SK-N-SH (cell line): Measurements from ENCODE around the gene JAM2. TPM values are rescaled to one million over a fixed set of nuclear protein-coding genes. Genes with fewer than 3 reads are reported as not detected.
"Not testable (repeated sequence)": the region's sequence is repeated elsewhere in the genome, so short reads cannot be mapped to it uniquely, and the experiment has no call there.

Source experiments
- CTCF ChIA-PET: fragments of 300-600, 350-600 bp; formaldehyde crosslinking; extraction: SDS; loops from one replicate; lab custom pipeline; 2021; lab: Yijun Ruan, JAX
- POLR2A ChIA-PET: fragments of 350-600 bp; sonication (Branson Sonifier 250); formaldehyde crosslinking; extraction: SDS; loops from one replicate; lab custom pipeline; 2020; ENCODE audit warnings: antibody characterized with exemption, inconsistent platforms; lab: Yijun Ruan, JAX
- DNase-seq: peaks from one replicate; pipeline ENCODE4 v3.0.0; 2012
- H2AFZ ChIP-seq: fragments of 200-600 bp; sonication (generic); 2 replicates; pipeline ENCODE4 v1.8.1; 2016; ENCODE audit warnings: antibody characterized with exemption, mild to moderate bottlenecking, low read depth
- H3F3A ChIP-seq: fragments of 200-600 bp; sonication (generic); replicated peaks from 2 replicates; pipeline ENCODE3; 2016; ENCODE audit warnings: antibody characterized with exemption, mild to moderate bottlenecking; ENCODE audit not compliant: insufficient read depth
- H3K27ac ChIP-seq, 2 experiments: fragments of 200-500 bp in 1 of 2; fragments of 200-600 bp in 1 of 2; sonication (Bioruptor generic) in 1 of 2; sonication (generic), shearing (Covaris generic) in 1 of 2; 2 replicates each; pipeline versions ENCODE4 v1.5.1 to v1.6.1; 2014 to 2016; ENCODE audit warnings: low read depth in 2 of 2, inconsistent platforms in 1 of 2, low read length in 1 of 2, mild to moderate bottlenecking in 1 of 2, mixed read lengths in 1 of 2
- H3K27me3 ChIP-seq: fragments of 200-600 bp; sonication (generic), shearing (Covaris generic); 2 replicates; pipeline ENCODE4 v1.6.1; 2016; ENCODE audit warnings: mixed run types; ENCODE audit not compliant: insufficient read depth
- H3K36me3 ChIP-seq, 2 experiments: fragments of 200-500 bp in 1 of 2; fragments of 200-600 bp in 1 of 2; sonication (Bioruptor generic) in 1 of 2; sonication (generic) in 1 of 2; replicated peaks in 1 of 2; 2 replicates each; pipeline versions ENCODE3 to v1.5.1; 2014 to 2016; ENCODE audit warnings: low read length in 1 of 2, mild to moderate bottlenecking in 1 of 2; ENCODE audit not compliant: insufficient read depth in 2 of 2, control insufficient read depth in 1 of 2
- H3K4me1 ChIP-seq, 2 experiments: fragments of 200-500 bp in 1 of 2; fragments of 200-600 bp in 1 of 2; sonication (Bioruptor generic) in 1 of 2; sonication (generic), shearing (Covaris generic) in 1 of 2; 2 replicates each; pipeline versions ENCODE4 v1.5.1 to v1.6.1; 2014 to 2016; ENCODE audit warnings: low read depth in 1 of 2, low read length in 1 of 2, mixed run types in 1 of 2; ENCODE audit not compliant: insufficient read depth in 2 of 2, control insufficient read depth in 1 of 2
- H3K4me2 ChIP-seq: fragments of 200-600 bp; sonication (generic), shearing (Covaris generic); 2 replicates; pipeline ENCODE4 v1.6.1; 2017; ENCODE audit warnings: mixed run types
- H3K4me3 ChIP-seq, 2 experiments: fragments of 200-500 bp in 1 of 2; fragments of 200-600 bp in 1 of 2; sonication (Bioruptor generic) in 1 of 2; sonication (generic), shearing (Covaris generic) in 1 of 2; 2 replicates each; pipeline versions ENCODE4 v1.5.1 to v1.8.1; 2014 to 2016; ENCODE audit warnings: low read depth in 2 of 2, inconsistent platforms in 1 of 2, low read length in 1 of 2, mild to moderate bottlenecking in 1 of 2, mixed read lengths in 1 of 2, moderate library complexity in 1 of 2
- H3K79me2 ChIP-seq: fragments of 200-600 bp; sonication (generic); 2 replicates; pipeline ENCODE4 v1.8.1; 2017; ENCODE audit warnings: mild to moderate bottlenecking; ENCODE audit not compliant: insufficient read depth
- H3K9ac ChIP-seq: fragments of 200-600 bp; sonication (generic); 2 replicates; pipeline ENCODE4 v1.6.1; 2017; ENCODE audit warnings: mixed run types
- H3K9me2 ChIP-seq: fragments of 200-600 bp; sonication (generic); 2 replicates; pipeline ENCODE4 v1.6.1; 2017; ENCODE audit warnings: mixed run types
- H3K9me3 ChIP-seq: fragments of 200-600 bp; sonication (generic); 2 replicates; pipeline ENCODE4 v1.6.1; 2017; ENCODE audit warnings: mixed run types, mild to moderate bottlenecking, moderate library complexity
- H4K20me1 ChIP-seq: fragments of 200-600 bp; sonication (generic); 2 replicates; pipeline ENCODE4 v1.6.1; 2017; ENCODE audit warnings: mild to moderate bottlenecking, mixed run types; ENCODE audit not compliant: insufficient read depth
- CHD2 ChIP-seq: fragments of 150-350 bp; IDR thresholded peaks from 2 replicates; pipeline ENCODE4 v1.6.1; 2018; ENCODE audit warnings: low read length; ENCODE audit not compliant: partially characterized antibody
- ELF1 ChIP-seq: IDR thresholded peaks from 2 replicates; pipeline ENCODE4 v1.4.0; 2012
- GABPA ChIP-seq: IDR thresholded peaks from 2 replicates; pipeline ENCODE4 v1.4.0; 2012; ENCODE audit warnings: low read depth, mild to moderate bottlenecking
- MXI1 ChIP-seq: IDR thresholded peaks from 2 replicates; pipeline ENCODE4 v1.6.1; 2012; ENCODE audit warnings: mild to moderate bottlenecking, low read depth, low read length, improper control_type of control experiment
- NRF1 ChIP-seq: IDR thresholded peaks from 2 replicates; pipeline ENCODE4 v1.6.1; 2012; ENCODE audit warnings: low read depth, mild to moderate bottlenecking, low read length
- RAD21 ChIP-seq: IDR thresholded peaks from 2 replicates; pipeline ENCODE4 v1.6.1; 2012; ENCODE audit warnings: mild to moderate bottlenecking, low read length
- RCOR1 ChIP-seq: fragments of 150-350 bp; IDR thresholded peaks from 2 replicates; pipeline ENCODE4 v1.6.1; 2017; ENCODE audit warnings: antibody characterized with exemption, low read length
- RXRA ChIP-seq: IDR thresholded peaks from 2 replicates; pipeline ENCODE4 v1.4.0; 2012; ENCODE audit warnings: low read depth, mild to moderate bottlenecking, borderline replicate concordance
- SMC3 ChIP-seq: IDR thresholded peaks from 2 replicates; pipeline ENCODE4 v1.6.1; 2012; ENCODE audit warnings: low read depth, low read length, improper control_type of control experiment
- TAF1 ChIP-seq: IDR thresholded peaks from 2 replicates; pipeline ENCODE4 v1.6.1; 2012; ENCODE audit warnings: low read depth, mild to moderate bottlenecking, low read length, moderate library complexity, borderline replicate concordance
- TCF12 ChIP-seq: IDR thresholded peaks from 2 replicates; pipeline ENCODE4 v1.4.0; 2012
- YY1 ChIP-seq: IDR thresholded peaks from 2 replicates; pipeline ENCODE4 v1.4.0; 2012; ENCODE audit warnings: low read depth, mild to moderate bottlenecking
- WGBS: methylation state at CpG from one replicate; pipeline ENCODE4 v1.1.6; 2017; ENCODE audit warnings: low lambda C conversion rate; 5-methylcytosine and 5-hydroxymethylcytosine counted together
- polyA plus RNA-seq, 3 experiments: library from polyadenylated mRNA; depleted of rRNA; stranded (reverse); fragments of >200 nt; gene quantifications; 2 replicates each; pipeline ENCODE4 v1.2.3, GENCODE V29; 2012
- TF ChIP-seq, protein P1 (sequence below): IDR thresholded peaks from 2 replicates; pipeline ENCODE4 v1.4.0; 2012; ENCODE audit warnings: low read depth, borderline replicate concordance

JAM2 gene
- polyA plus RNA-seq, 1 of the 3 experiments (the other 2 are of a cell fraction) = 8.3 TPM

- TF ChIP-seq, protein P1, sequence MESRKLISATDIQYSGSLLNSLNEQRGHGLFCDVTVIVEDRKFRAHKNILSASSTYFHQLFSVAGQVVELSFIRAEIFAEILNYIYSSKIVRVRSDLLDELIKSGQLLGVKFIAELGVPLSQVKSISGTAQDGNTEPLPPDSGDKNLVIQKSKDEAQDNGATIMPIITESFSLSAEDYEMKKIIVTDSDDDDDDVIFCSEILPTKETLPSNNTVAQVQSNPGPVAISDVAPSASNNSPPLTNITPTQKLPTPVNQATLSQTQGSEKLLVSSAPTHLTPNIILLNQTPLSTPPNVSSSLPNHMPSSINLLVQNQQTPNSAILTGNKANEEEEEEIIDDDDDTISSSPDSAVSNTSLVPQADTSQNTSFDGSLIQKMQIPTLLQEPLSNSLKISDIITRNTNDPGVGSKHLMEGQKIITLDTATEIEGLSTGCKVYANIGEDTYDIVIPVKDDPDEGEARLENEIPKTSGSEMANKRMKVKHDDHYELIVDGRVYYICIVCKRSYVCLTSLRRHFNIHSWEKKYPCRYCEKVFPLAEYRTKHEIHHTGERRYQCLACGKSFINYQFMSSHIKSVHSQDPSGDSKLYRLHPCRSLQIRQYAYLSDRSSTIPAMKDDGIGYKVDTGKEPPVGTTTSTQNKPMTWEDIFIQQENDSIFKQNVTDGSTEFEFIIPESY = no peak
- no peak for TF ChIP-seq YY1
- no peak for TF ChIP-seq GABPA
- no peak for TF ChIP-seq RXRA
- TF ChIP-seq TCF12 = no peak
- no peak for TF ChIP-seq CHD2
- TF ChIP-seq RCOR1 = no peak
- no peak for TF ChIP-seq MXI1
- no peak for TF ChIP-seq NRF1
- no peak for TF ChIP-seq ELF1
Observed at GRCh38 chr21:25624511-25624910, 14.5 kb upstream of the JAM2 start (continued).

DNA sequence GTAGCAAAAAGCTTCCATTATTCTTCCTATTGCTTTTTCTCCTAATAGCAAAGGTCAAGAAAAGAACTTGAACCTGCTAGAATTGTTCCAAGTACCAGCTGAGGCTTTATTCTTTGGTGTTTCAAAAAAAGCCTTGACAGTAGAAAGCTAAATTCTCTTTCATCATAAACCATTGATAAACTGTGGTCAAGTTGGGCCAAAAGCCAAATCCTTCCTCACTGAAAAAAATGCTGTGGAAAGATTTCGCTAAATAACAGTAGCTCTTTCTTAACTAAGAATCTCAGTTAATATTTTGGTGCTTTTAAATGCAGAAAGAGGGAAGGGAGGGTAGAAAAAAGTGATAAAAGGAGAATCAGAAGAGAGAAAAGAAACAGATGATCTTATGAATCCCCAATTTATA, 14.0 kb upstream of the JAM2 start:
- H3F3A ChIP-seq = no peaks in the 10 kb centered on the region
- POLR2A ChIA-PET = no interaction called here
- H3K9me2 ChIP-seq = no peaks in the 10 kb centered on the region
- no peak for DNase-seq
- CTCF ChIA-PET = interaction anchor here (0.9 kb wide), 1 partner anchor 9 kb away, joined by 3 read pairs; no protein-coding TSS in a partner anchor
- H3K9me3 ChIP-seq = no peaks in the 10 kb centered on the region
- H3K4me2 ChIP-seq = no peak overlapping the region
- TF ChIP-seq SMC3 (no peak), TCF12 (no peak), RAD21 (no peak), TAF1 (no peak)
- no peaks in the 10 kb centered on the region for H3K79me2 ChIP-seq
- H3K4me1 ChIP-seq = peaks cover 0 to 6% of the 10 kb centered on the region in 2 experiments; a peak in 2 of 4 replicates
- no peak overlapping the region for H3K4me3 ChIP-seq
- 87% methylated on average over 1 of the region's 1 CpG for WGBS
- H3K27ac ChIP-seq = no peak overlapping the region
- no peak overlapping the region for H2AFZ ChIP-seq
- H3K27me3 ChIP-seq = no peaks in the 10 kb centered on the region
- no peaks in the 10 kb centered on the region for H3K36me3 ChIP-seq
- no peak overlapping the region for H3K9ac ChIP-seq
- H4K20me1 ChIP-seq = no peaks in the 10 kb centered on the region

GRCh38 chr21:25625776-25626555, 13.1 kb upstream of the JAM2 start:
- H2AFZ ChIP-seq, H3K27me3 ChIP-seq, H3K4me2 ChIP-seq, DNase-seq, H3K9ac ChIP-seq, H3K9me2 ChIP-seq, H3K4me1 ChIP-seq, H3K79me2 ChIP-seq, H3K27ac ChIP-seq, H3K36me3 ChIP-seq, H3K4me3 ChIP-seq, POLR2A ChIA-PET, H4K20me1 ChIP-seq, H3F3A ChIP-seq, H3K9me3 ChIP-seq: not testable (repeated sequence)
- WGBS = 87% methylated on average over 11 of the region's 11 CpGs
- CTCF ChIA-PET = interaction anchor here (4.6 kb wide), 1 partner anchor 18 kb away, joined by 22 read pairs; no protein-coding TSS in a partner anchor
